ENCODE measurements around the gene ZNF775. TPM values are rescaled to one million over a fixed set of nuclear protein-coding genes. Genes with fewer than 3 reads are reported as not detected.
A peak's percentile ranks its signal among the peaks of the same experiment; 100 is the strongest.

ZNF775 gene
- total RNA-seq, 1 donor from 2014 or later, result 8.6 TPM

GRCh38 chr7:150361807-150362621 lies 17.1 kb upstream of the ZNF775 start:
- no peak for DNase-seq (ENCODE audit: low read depth)
- H3K4me3 ChIP-seq (ENCODE audit: low read depth, low read length), result no peak overlapping the region
- TF ChIP-seq, protein P1, sequence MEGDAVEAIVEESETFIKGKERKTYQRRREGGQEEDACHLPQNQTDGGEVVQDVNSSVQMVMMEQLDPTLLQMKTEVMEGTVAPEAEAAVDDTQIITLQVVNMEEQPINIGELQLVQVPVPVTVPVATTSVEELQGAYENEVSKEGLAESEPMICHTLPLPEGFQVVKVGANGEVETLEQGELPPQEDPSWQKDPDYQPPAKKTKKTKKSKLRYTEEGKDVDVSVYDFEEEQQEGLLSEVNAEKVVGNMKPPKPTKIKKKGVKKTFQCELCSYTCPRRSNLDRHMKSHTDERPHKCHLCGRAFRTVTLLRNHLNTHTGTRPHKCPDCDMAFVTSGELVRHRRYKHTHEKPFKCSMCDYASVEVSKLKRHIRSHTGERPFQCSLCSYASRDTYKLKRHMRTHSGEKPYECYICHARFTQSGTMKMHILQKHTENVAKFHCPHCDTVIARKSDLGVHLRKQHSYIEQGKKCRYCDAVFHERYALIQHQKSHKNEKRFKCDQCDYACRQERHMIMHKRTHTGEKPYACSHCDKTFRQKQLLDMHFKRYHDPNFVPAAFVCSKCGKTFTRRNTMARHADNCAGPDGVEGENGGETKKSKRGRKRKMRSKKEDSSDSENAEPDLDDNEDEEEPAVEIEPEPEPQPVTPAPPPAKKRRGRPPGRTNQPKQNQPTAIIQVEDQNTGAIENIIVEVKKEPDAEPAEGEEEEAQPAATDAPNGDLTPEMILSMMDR (conservative IDR thresholded peaks at IDR 0.05; ENCODE audit: low read depth, low read length), result no peak

- TF ChIP-seq, protein P1 (conservative IDR thresholded peaks at IDR 0.05; ENCODE audit: low read depth, low read length), result no peak
- DNase-seq (ENCODE audit: low read depth), result no peak
- H3K4me3 ChIP-seq (ENCODE audit: low read depth, low read length), result no peak overlapping the region
These were observed 15.8 kb upstream of the ZNF775 start for GRCh38 chr7:150363370-150363769.

GRCh38 chr7:150363872-150364271 lies 15.3 kb upstream of the ZNF775 start:
- no peak for DNase-seq (ENCODE audit: low read depth)
- TF ChIP-seq, protein P1 (conservative IDR thresholded peaks at IDR 0.05; ENCODE audit: low read depth, low read length), result no peak
- no peak overlapping the region for H3K4me3 ChIP-seq (ENCODE audit: low read depth, low read length)

DNA sequence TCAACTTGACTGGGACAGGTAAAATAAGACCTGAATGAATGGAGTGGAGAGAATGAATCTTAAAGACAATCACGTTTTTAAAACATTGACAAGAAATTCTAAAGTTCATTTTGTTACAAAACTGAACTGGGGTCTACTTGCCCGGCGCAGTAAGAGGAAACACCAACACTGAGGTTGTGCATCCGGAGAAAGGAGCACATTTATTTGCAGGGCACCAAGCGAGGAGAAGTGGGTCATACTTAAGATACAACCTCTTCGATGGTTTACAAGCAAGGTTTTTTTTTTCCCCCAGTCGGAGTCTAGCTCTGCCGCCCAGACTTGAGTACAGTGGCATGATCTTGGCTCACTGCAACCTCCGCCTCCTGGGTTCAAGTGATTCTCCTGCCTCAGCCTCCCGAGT lies 13.9 kb upstream of the ZNF775 start:
- no peak for DNase-seq (ENCODE audit: low read depth)
- no peak overlapping the region for H3K4me3 ChIP-seq (ENCODE audit: low read depth, low read length)
- TF ChIP-seq, protein P1 (conservative IDR thresholded peaks at IDR 0.05; ENCODE audit: low read depth, low read length), result no peak

DNA sequence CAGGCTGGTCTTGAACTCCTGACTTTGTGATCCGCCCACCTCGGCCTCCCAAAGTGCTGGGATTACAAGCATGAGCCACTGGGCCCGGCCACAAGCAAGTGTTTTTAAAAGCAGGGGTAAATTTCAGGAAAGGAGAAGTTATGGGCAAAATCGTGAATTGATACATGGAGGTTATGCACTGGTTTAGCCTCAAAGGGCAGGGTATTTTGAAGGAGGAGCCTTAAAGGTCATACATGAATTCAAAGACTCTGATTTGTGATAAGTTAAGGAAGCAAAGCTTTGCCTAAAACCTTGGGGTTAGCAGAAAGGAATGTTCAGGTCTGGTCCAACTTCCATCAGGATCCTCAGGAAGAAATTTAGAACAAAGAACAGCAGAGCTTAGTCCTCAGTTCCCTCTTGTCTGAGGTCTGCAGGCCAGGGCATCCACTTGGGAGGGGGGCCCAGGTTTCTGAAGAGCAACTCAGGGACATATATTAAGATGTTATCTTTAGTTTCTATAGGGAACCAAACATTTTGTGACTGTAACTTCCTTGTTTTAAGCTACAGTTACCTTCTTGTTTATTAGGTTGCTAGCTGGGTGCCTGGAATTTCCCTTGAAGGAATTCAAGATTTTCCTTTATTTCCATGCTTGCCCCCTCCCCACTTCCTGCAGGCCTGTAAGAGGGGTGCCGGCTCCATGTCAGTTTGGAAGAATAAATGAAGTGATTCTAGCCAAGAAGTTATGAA lies 13.3 kb upstream of the ZNF775 start:
- DNase-seq (ENCODE audit: low read depth), result no peak
- H3K4me3 ChIP-seq (ENCODE audit: low read depth, low read length), result no peak overlapping the region
- TF ChIP-seq, protein P1 (conservative IDR thresholded peaks at IDR 0.05; ENCODE audit: low read depth, low read length), result no peak

DNA sequence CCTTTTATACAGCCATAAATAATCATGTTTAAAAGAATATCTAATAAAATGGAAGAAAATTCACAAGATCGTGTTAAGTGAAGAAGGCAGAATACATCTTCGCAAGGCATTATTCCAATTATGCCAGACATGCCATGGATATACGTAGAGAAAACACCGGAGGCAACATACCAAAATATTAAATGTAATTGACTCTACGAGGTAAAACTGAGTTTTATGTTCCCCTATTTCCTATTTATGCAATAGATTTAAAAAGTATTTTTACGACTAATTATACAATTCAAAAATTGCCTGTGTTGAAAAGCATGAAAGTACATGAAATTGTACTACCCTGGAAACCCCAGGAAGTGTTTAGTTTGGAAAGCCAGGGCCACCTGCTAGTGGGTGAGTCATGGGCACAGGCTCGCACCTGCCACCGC lies 11.4 kb upstream of the ZNF775 start:
- peak overlapping the region; percentile 64 for H3K4me3 ChIP-seq (ENCODE audit: low read depth, low read length)
- DNase-seq (ENCODE audit: low read depth), result no peak
- TF ChIP-seq, protein P1 (conservative IDR thresholded peaks at IDR 0.05; ENCODE audit: low read depth, low read length), result no peak

Data from epithelial cell of proximal tubule (primary cell).